HG03575 (cell line): Measurements from ENCODE around the gene KRT222.

ENCODE experiments used
- ATAC-seq: cut with Tn5 transposase; IDR thresholded peaks from one replicate; pipeline ENCODE4 v1.9.1; 2021; ENCODE audit not compliant: unreplicated experiment, insufficient number of reproducible peaks, low FRiP score; ENCODE audit errors: extremely low read depth

The KRT222 gene

GRCh38 chr17:40664582-40665333, at the start of gene KRT222:
TSS of gene KRT222 (minus strand) at chr17:40665177. CDS start at chr17:40665099, 78 bp downstream.
- ATAC-seq, result no peak

GRCh38 chr17:40714473-40714872, 49.5 kb upstream of the KRT222 start:
- ATAC-seq, result no peak

- ATAC-seq, result no peak
These were observed 42.8 kb upstream of the KRT222 start for GRCh38 chr17:40707745-40708144.

- no peak for ATAC-seq
These were observed 40.6 kb upstream of the KRT222 start for GRCh38 chr17:40705584-40705983.

GRCh38 chr17:40703652-40704051, 38.7 kb upstream of the KRT222 start, which contains the start of gene KRT24:
TSS of gene KRT24 (minus strand) at chr17:40703752. CDS start at chr17:40703693, 59 bp downstream.
- no peak for ATAC-seq

GRCh38 chr17:40702271-40702670, 37.3 kb upstream of the KRT222 start:
- ATAC-seq, result no peak

GRCh38 chr17:40699853-40700252, 34.9 kb upstream of the KRT222 start:
- no peak for ATAC-seq

- no peak for ATAC-seq
These were observed 34.4 kb upstream of the KRT222 start for GRCh38 chr17:40699371-40699770.

- ATAC-seq, result no peak
These were observed 32.3 kb upstream of the KRT222 start for GRCh38 chr17:40697297-40697696.

- no peak for ATAC-seq
These were observed 31.7 kb upstream of the KRT222 start for GRCh38 chr17:40696651-40697072.

- no peak for ATAC-seq
These were observed 31.0 kb upstream of the KRT222 start for GRCh38 chr17:40695874-40696472.

- no peak for ATAC-seq
These were observed 29.6 kb upstream of the KRT222 start for GRCh38 chr17:40694584-40694983.

- no peak for ATAC-seq
These were observed 22.1 kb upstream of the KRT222 start for GRCh38 chr17:40687106-40687505.

- no peak for ATAC-seq
These were observed 21.2 kb upstream of the KRT222 start for GRCh38 chr17:40686192-40686591.

- ATAC-seq, result no peak
These were observed 16.0 kb upstream of the KRT222 start for GRCh38 chr17:40680998-40681397.

GRCh38 chr17:40679523-40679907, 14.5 kb upstream of the KRT222 start:
- no peak for ATAC-seq

- no peak for ATAC-seq
These were observed 14.0 kb upstream of the KRT222 start for GRCh38 chr17:40678902-40679522.

GRCh38 chr17:40675905-40676304, 10.9 kb upstream of the KRT222 start:
- no peak for ATAC-seq

GRCh38 chr17:40672654-40673053, 7.7 kb upstream of the KRT222 start:
- no peak for ATAC-seq

GRCh38 chr17:40671282-40671681, 6.3 kb upstream of the KRT222 start:
- no peak for ATAC-seq
